ENCODE results near the gene INTS11. TPM values are rescaled to one million over a fixed set of nuclear protein-coding genes. Genes with fewer than 3 reads are reported as not detected.

Gene INTS11
- polyA plus RNA-seq, 3 donors = 92.8 to 117 (median 98.6) TPM

GRCh38 chr1:1334835-1335234, 10.4 kb upstream of the INTS11 start:
- 75 to 81% (median 79%) methylated on average over 11 of the region's 11 CpGs for WGBS, 3 donors
- no peak overlapping the region for H3K27ac ChIP-seq (ENCODE audit: low read depth, low read length)

- no peak overlapping the region for H3K27ac ChIP-seq (ENCODE audit: low read depth, low read length)
- 73 to 84% (median 74%) methylated on average over 34 to 36 of the region's 36 CpGs for WGBS, 3 donors
Measured at GRCh38 chr1:1333551-1334241, 9.2 kb upstream of the INTS11 start.

- H3K27ac ChIP-seq (ENCODE audit: low read depth, low read length) = no peak overlapping the region
- WGBS, 3 donors = 75 to 83% (median 77%) methylated on average over 45 to 48 of the region's 48 CpGs
Measured at GRCh38 chr1:1332774-1333480, 8.5 kb upstream of the INTS11 start.

GRCh38 chr1:1332031-1332755, 7.7 kb upstream of the INTS11 start:
- no peak overlapping the region for H3K27ac ChIP-seq (ENCODE audit: low read depth, low read length)
- WGBS, 3 donors = 77 to 85% (median 82%) methylated on average over 48 to 57 of the region's 57 CpGs

GRCh38 chr1:1331068-1331965, 6.9 kb upstream of the INTS11 start, which contains the start of gene TAS1R3:
TAS1R3 (plus strand) TSS chr1:1331280; CDS start chr1:1331346, 66 bp downstream.
- H3K27ac ChIP-seq (ENCODE audit: low read depth, low read length) = no peak within 1 kb of the TSS
- 70 to 77% (median 71%) methylated on average over 40 to 41 of the region's 41 CpGs for WGBS, 3 donors

- WGBS, 3 donors = 31 to 68% (median 60%) methylated on average over 14 to 15 of the region's 15 CpGs
- no peak overlapping the region for H3K27ac ChIP-seq (ENCODE audit: low read depth, low read length)
Measured at GRCh38 chr1:1330366-1331067, 6.1 kb upstream of the INTS11 start.

GRCh38 chr1:1329304-1330210, 5.1 kb upstream of the INTS11 start:
- 89 to 90% (median 90%) methylated on average over 58 of the region's 58 CpGs for WGBS, 3 donors
- H3K27ac ChIP-seq (ENCODE audit: low read depth, low read length) = no peak overlapping the region

GRCh38 chr1:1328254-1328653, 3.8 kb upstream of the INTS11 start:
- 79 to 84% (median 80%) methylated on average over 14 to 15 of the region's 15 CpGs for WGBS, 3 donors
- no peak overlapping the region for H3K27ac ChIP-seq (ENCODE audit: low read depth, low read length)

GRCh38 chr1:1327291-1327690, 2.8 kb upstream of the INTS11 start:
- 91 to 92% (median 92%) methylated on average over 35 to 40 of the region's 40 CpGs for WGBS, 3 donors
- H3K27ac ChIP-seq (ENCODE audit: low read depth, low read length) = no peak overlapping the region

GRCh38 chr1:1326075-1326605, 1.7 kb upstream of the INTS11 start:
- H3K27ac ChIP-seq (ENCODE audit: low read depth, low read length) = no peak overlapping the region
- 62 to 66% (median 62%) methylated on average over 8 of the region's 8 CpGs for WGBS, 3 donors

- WGBS, 3 donors = 29 to 48% (median 41%) methylated on average over 15 to 16 of the region's 16 CpGs
- no peak overlapping the region for H3K27ac ChIP-seq (ENCODE audit: low read depth, low read length)
Measured at GRCh38 chr1:1325288-1326074, 1.0 kb upstream of the INTS11 start.

GRCh38 chr1:1324084-1324523, 356 bp downstream of the INTS11 start:
- 1% methylated on average over 25 to 41 of the region's 41 CpGs for WGBS, 3 donors
- no peak overlapping the region for H3K27ac ChIP-seq (ENCODE audit: low read depth, low read length)

GRCh38 chr1:1322952-1323351, 1.5 kb downstream of the INTS11 start:
- H3K27ac ChIP-seq (ENCODE audit: low read depth, low read length) = no peak overlapping the region
- 76 to 91% (median 90%) methylated on average over 10 of the region's 10 CpGs for WGBS, 3 donors

GRCh38 chr1:1322418-1322817, 2.0 kb downstream of the INTS11 start:
- no peak overlapping the region for H3K27ac ChIP-seq (ENCODE audit: low read depth, low read length)
- 69 to 87% (median 82%) methylated on average over 3 to 14 of the region's 14 CpGs for WGBS, 3 donors

- WGBS, 3 donors = 83 to 92% (median 90%) methylated on average over 8 of the region's 8 CpGs
- H3K27ac ChIP-seq (ENCODE audit: low read depth, low read length) = no peak overlapping the region
Measured at GRCh38 chr1:1321477-1321876, 3.0 kb downstream of the INTS11 start.
